PC-3 (cell line): ENCODE data around the gene LIN28B. TPM values are rescaled to one million over a fixed set of nuclear protein-coding genes. Genes with fewer than 3 reads are reported as not detected.

Source experiments
- ATAC-seq: fragments of 200-7000 bp; cut with Tn5 transposase; 2 replicates; pipeline ENCODE4 v1.9.1; 2020; ENCODE audit warnings: mild to moderate bottlenecking, moderate library complexity
- BruUV-seq: library from RNA; stranded (reverse); fragments of 400-500 nt; replicated peaks from 2 replicates; lab custom pipeline; 2021; lab: Mats Ljungman, UMichigan
- CTCF ChIA-PET: fragments of 300-600 bp; sonication (Branson Sonifier 250); formaldehyde crosslinking; loops from one replicate; lab custom pipeline; 2022; ENCODE audit warnings: antibody characterized with exemption; lab: Charles Lee
- POLR2A ChIA-PET: fragments of 300-600 bp; sonication (Branson Sonifier 250); formaldehyde crosslinking; loops from one replicate; lab custom pipeline; 2022; ENCODE audit warnings: antibody characterized with exemption; ENCODE audit not compliant: unreplicated experiment; lab: Charles Lee
- DNase-seq: peaks from one replicate; pipeline ENCODE4 v3.0.0-alpha.2; 2015
- H2AFZ ChIP-seq: fragments of 300-600 bp; sonication (generic); 2 replicates; pipeline ENCODE4 v1.6.0; 2016; ENCODE audit warnings: antibody characterized with exemption, low read length
- H3F3A ChIP-seq: fragments of 300-600 bp; sonication (generic); one replicate; pipeline ENCODE4 v1.6.0; 2017; ENCODE audit warnings: antibody characterized with exemption, low read length, control low read depth, mild to moderate bottlenecking; ENCODE audit not compliant: unreplicated experiment
- H3K27ac ChIP-seq: fragments of 300-600 bp; sonication (generic); 2 replicates; pipeline ENCODE4 v1.5.1; 2016; ENCODE audit warnings: mild to moderate bottlenecking, low read length
- H3K27me3 ChIP-seq: fragments of 300-600 bp; sonication (generic); 2 replicates; pipeline ENCODE4 v1.6.1; 2016; ENCODE audit warnings: low read length, mixed read lengths
- H3K36me3 ChIP-seq: fragments of 300-600 bp; sonication (generic); 2 replicates; pipeline ENCODE4 v1.6.1; 2016; ENCODE audit warnings: low read depth, mixed run types, low read length, mixed read lengths
- H3K4me1 ChIP-seq: fragments of 300-600 bp; sonication (generic); 2 replicates; pipeline ENCODE4 v1.5.1; 2016; ENCODE audit warnings: low read length; ENCODE audit not compliant: insufficient read depth
- H3K4me2 ChIP-seq: fragments of 300-600 bp; sonication (generic); 2 replicates; pipeline ENCODE4 v1.6.0; 2016; ENCODE audit warnings: low read length
- H3K4me3 ChIP-seq: fragments of 300-600 bp; sonication (generic); 2 replicates; pipeline ENCODE4 v1.5.1; 2016; ENCODE audit warnings: mild to moderate bottlenecking, low read length, mixed read lengths
- H3K79me2 ChIP-seq: fragments of 300-600 bp; sonication (generic); 2 replicates; pipeline ENCODE4 v1.6.1; 2017; ENCODE audit warnings: low read length, mixed read lengths
- H3K9ac ChIP-seq: fragments of 300-600 bp; sonication (generic); 2 replicates; pipeline ENCODE4 v1.6.0; 2016; ENCODE audit warnings: mild to moderate bottlenecking, low read length
- H3K9me2 ChIP-seq: fragments of 300-600 bp; sonication (generic); replicated peaks from 2 replicates; pipeline ENCODE4 v1.6.1; 2016; ENCODE audit warnings: mixed run types, low read length, mixed read lengths
- H3K9me3 ChIP-seq: fragments of 300-600 bp; sonication (generic); 2 replicates; pipeline ENCODE4 v1.6.1; 2016; ENCODE audit warnings: low read length, mixed read lengths
- H4K20me1 ChIP-seq: fragments of 300-600 bp; sonication (generic); 2 replicates; pipeline ENCODE4 v1.6.1; 2016; ENCODE audit warnings: low read length, mixed read lengths
- EZH2 ChIP-seq: fragments of 300-600 bp; sonication (generic); IDR thresholded peaks from one replicate; pipeline ENCODE4 v1.6.1; 2017; ENCODE audit warnings: antibody characterized with exemption, mild to moderate bottlenecking, low read length; ENCODE audit not compliant: unreplicated experiment
- EZH2phosphoT487 ChIP-seq: fragments of 300-600 bp; sonication (generic); IDR thresholded peaks from 2 replicates; pipeline ENCODE4 v1.6.1; 2018; ENCODE audit warnings: mild to moderate bottlenecking, antibody characterized with exemption, low read length, borderline replicate concordance
- intact Hi-C: fragments of 100-400 bp; cut with micrococcal nuclease; formaldehyde crosslinking; loops from 2 replicates; pipeline ENCODE4 v1.9.0; 2023
- total RNA-seq: library from RNA; depleted of rRNA; stranded (reverse); fragments of >200 nt; gene quantifications from 2 replicates; pipeline ENCODE4 v1.2.3, GENCODE V29; 2014
- TF ChIP-seq, protein P1 (sequence below): fragments of 300-600 bp; sonication (generic); conservative IDR thresholded peaks from 2 replicates; pipeline ENCODE4 v1.5.1; 2017; ENCODE audit warnings: antibody characterized with exemption, low read depth, mild to moderate bottlenecking, low read length

LIN28B gene
- total RNA-seq, 1 experiment from 2014 or later, result 0.11 TPM

- no peaks in the 10 kb centered on the region for H3K4me1 ChIP-seq
- ChIA-PET CTCF (no interaction called here), POLR2A (no interaction called here)
- H3F3A ChIP-seq, result no peaks in the 10 kb centered on the region
- intact Hi-C loops, result no loop called here
- H2AFZ ChIP-seq, result no peak overlapping the region
- H4K20me1 ChIP-seq, result no peaks in the 10 kb centered on the region
- H3K9me3 ChIP-seq, result no peaks in the 10 kb centered on the region
- DNase-seq (no peak), ATAC-seq (no peak)
- H3K79me2 ChIP-seq, result no peaks in the 10 kb centered on the region
- TF ChIP-seq EZH2 (no peak), EZH2phosphoT487 (no peak)
- TF ChIP-seq, protein P1, sequence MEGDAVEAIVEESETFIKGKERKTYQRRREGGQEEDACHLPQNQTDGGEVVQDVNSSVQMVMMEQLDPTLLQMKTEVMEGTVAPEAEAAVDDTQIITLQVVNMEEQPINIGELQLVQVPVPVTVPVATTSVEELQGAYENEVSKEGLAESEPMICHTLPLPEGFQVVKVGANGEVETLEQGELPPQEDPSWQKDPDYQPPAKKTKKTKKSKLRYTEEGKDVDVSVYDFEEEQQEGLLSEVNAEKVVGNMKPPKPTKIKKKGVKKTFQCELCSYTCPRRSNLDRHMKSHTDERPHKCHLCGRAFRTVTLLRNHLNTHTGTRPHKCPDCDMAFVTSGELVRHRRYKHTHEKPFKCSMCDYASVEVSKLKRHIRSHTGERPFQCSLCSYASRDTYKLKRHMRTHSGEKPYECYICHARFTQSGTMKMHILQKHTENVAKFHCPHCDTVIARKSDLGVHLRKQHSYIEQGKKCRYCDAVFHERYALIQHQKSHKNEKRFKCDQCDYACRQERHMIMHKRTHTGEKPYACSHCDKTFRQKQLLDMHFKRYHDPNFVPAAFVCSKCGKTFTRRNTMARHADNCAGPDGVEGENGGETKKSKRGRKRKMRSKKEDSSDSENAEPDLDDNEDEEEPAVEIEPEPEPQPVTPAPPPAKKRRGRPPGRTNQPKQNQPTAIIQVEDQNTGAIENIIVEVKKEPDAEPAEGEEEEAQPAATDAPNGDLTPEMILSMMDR, result peak; percentile 25; the same call in 1 of the 2 replicates
- H3K27ac ChIP-seq, result no peak overlapping the region
- no TSS peak for BruUV-seq
- H3K9ac ChIP-seq, result no peak overlapping the region
- H3K9me2 ChIP-seq, result no peaks in the 10 kb centered on the region
- H3K4me3 ChIP-seq, result no peak overlapping the region
- no peak overlapping the region for H3K4me2 ChIP-seq
- H3K36me3 ChIP-seq, result no peaks in the 10 kb centered on the region
- no peaks in the 10 kb centered on the region for H3K27me3 ChIP-seq
Observed at GRCh38 chr6:105094133-105094640, 137.3 kb downstream of the LIN28B start.

GRCh38 chr6:105095139-105095538 lies 138.2 kb downstream of the LIN28B start:
- Histone ChIP-seq H3K79me2 (no peaks in the 10 kb centered on the region), H3K27ac (no peak overlapping the region), H3K4me3 (no peak overlapping the region), H3K9me3 (no peaks in the 10 kb centered on the region), H3K27me3 (no peaks in the 10 kb centered on the region), H3F3A (no peaks in the 10 kb centered on the region), H3K36me3 (no peaks in the 10 kb centered on the region), H4K20me1 (no peaks in the 10 kb centered on the region), H3K4me1 (no peaks in the 10 kb centered on the region), H3K4me2 (no peak overlapping the region), H3K9me2 (no peaks in the 10 kb centered on the region), H2AFZ (no peak overlapping the region), H3K9ac (no peak overlapping the region)
- BruUV-seq, result no TSS peak
- DNase-seq (no peak), ATAC-seq (no peak)
- ChIA-PET CTCF (interaction anchor here (0.7 kb wide), 1 partner anchor 27 kb away, joined by 4 read pairs; no protein-coding TSS in a partner anchor), POLR2A (no interaction called here)
- intact Hi-C loops, result no loop called here
- no peak for TF ChIP-seq EZH2phosphoT487
- TF ChIP-seq, protein P1, result no peak
- no peak for TF ChIP-seq EZH2

DNA sequence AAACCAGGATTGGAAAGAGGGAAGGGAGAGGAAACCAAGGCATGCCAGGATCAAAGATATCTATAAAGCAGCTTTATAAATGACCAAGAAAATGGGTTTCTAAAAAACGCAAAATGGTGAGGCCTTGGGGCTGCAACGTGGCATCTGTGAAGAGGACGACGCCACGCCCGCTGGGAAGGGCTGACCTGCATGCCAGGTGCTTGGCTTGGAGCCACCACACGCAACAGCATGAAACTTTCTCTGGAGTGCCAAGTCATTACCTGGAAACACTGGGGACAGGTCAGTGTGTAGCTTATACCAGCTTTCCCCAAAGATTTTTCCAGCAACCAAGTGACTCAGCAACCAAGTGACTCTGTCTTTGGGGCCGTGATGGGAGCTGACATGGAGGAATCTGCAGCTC lies 140.4 kb downstream of the LIN28B start:
- Histone ChIP-seq H3F3A (no peaks in the 10 kb centered on the region), H3K9ac (no peak overlapping the region), H3K9me3 (no peaks in the 10 kb centered on the region), H3K36me3 (no peaks in the 10 kb centered on the region), H2AFZ (no peak overlapping the region), H3K27ac (no peak overlapping the region), H3K9me2 (no peaks in the 10 kb centered on the region), H3K79me2 (no peaks in the 10 kb centered on the region), H3K4me2 (no peak overlapping the region), H3K4me1 (no peaks in the 10 kb centered on the region), H3K27me3 (no peaks in the 10 kb centered on the region), H3K4me3 (no peak overlapping the region), H4K20me1 (no peaks in the 10 kb centered on the region)
- no peak for ATAC-seq
- intact Hi-C loops, result no loop called here
- no peak for TF ChIP-seq EZH2phosphoT487
- TF ChIP-seq, protein P1, result no peak
- no peak for TF ChIP-seq EZH2
- ChIA-PET POLR2A (no interaction called here), CTCF (no interaction called here)
- peak; percentile 4 for DNase-seq
- BruUV-seq, result no TSS peak
